Central memory CD4-positive, alpha-beta T cell (primary cell): ENCODE measurements around the gene KCNA2.

Experiments
- DNase-seq: peaks from one replicate; pipeline ENCODE4 v3.0.0; 2022
- total RNA-seq, 3 experiments: gene quantifications; one replicate each; lab custom pipeline; 2026; lab: John Stamatoyannopoulos, UW

The KCNA2 gene
- 0.04 to 11.8 (median 2.4) reads per million in 3 experiments for total RNA-seq

DNA sequence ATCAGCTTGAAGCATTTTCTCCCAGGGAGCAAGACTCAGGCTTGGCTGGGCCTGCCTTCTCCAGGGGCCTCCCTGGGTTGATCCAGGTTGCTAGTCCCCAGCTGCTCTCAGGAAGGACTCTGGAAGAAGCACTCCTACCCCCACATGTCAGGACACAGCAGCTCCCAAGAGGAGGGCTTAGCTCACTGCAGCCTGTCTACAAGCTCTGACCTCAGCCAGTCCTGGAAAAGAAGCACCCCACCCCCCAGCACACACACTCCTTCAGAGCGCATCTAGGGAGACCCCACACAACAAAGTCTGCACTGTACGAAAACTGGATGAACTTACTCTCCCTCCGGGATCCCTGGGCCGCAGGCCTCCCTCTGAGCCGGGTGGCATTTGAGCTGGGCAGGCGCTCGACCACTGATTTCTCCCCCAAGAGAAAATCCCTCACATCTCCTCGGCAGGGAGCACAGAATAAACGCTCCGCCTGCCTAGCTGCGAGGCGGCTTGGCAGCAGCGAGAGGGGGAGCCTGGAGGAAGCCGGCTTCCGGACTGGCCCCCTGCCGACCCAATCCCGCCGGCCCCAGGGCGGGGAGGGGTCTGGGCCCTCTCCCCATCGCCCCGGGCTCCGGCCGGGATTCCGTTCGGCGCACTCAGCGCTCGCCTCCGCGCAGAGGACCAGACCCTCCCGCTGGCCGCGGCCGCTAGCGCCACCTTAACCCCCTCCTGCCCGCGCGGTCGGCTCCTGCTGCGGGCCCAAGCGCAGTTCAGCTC, at the start of gene KCNA2:
Gene KCNA2 (minus strand): TSS at position 458 of the 756 bp plus-strand sequence. CDS start 1,576 bp downstream, outside the sequence.
- DNase-seq: no peak

GRCh38 chr1:110650609-110651008, 44.5 kb upstream of the KCNA2 start:
- DNase-seq: no peak

GRCh38 chr1:110648417-110648816, 42.3 kb upstream of the KCNA2 start:
- DNase-seq: no peak

DNA sequence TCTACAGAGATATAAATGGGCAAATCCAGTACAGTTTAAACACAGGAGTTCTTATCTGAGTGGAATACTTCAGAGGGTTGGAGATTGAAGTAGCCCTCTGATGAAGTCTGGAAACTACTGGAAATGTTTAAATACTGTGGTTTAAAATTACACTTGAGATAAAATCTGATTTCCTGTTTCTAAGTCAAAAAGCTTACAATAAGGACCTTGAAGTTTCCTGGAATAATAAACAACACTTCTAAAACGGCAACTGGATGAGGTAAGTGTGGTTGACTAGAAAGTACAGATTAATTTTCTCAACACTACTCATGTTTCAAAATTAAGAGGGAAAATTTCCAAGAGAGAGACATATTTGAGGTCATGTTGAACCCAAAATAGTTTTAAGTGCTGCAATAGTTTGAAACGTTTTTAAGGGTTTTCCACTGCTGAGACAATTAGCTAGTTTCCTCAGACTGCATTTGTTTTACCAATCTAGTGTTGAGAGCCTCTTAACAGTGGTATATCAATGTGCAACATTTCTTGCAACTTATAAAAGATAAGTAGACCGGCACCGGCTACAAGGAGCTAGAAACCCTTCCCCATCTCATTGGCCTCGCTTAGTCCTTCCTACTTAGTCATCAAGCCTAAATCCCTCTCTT, 41.2 kb upstream of the KCNA2 start:
- DNase-seq: peak; percentile 61

GRCh38 chr1:110645821-110646735, 39.9 kb upstream of the KCNA2 start:
- DNase-seq: no peak

GRCh38 chr1:110645211-110645610, 39.1 kb upstream of the KCNA2 start:
- no peak for DNase-seq

DNA sequence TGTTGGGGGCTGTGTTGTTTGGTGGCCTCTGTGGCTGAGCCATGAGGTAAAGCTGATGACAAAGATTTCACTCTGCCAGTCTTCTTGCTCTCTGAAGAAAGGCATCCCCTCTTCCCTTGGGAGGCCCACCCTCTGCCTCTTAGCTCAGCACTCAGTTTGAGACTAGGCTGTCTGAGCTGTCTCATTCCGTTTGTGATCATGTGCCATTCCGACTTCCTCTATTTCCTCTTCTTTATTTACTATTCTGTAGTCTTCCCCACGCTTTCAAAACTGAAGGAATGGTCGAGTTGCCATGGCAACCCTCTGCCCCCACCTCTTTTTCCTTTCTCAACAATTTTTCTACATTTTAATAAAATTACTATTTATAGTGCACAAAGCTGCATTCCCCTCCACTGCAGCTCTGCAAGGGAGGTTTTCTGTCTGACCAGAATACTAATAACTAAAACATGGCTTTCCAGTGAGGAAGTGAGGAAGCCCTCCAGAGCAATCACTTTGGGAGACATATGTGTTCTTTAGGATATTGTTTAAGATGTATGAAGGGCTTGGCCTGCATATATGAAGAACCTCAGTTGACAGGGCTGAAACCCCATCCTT, 37.8 kb upstream of the KCNA2 start:
- no peak for DNase-seq

DNA sequence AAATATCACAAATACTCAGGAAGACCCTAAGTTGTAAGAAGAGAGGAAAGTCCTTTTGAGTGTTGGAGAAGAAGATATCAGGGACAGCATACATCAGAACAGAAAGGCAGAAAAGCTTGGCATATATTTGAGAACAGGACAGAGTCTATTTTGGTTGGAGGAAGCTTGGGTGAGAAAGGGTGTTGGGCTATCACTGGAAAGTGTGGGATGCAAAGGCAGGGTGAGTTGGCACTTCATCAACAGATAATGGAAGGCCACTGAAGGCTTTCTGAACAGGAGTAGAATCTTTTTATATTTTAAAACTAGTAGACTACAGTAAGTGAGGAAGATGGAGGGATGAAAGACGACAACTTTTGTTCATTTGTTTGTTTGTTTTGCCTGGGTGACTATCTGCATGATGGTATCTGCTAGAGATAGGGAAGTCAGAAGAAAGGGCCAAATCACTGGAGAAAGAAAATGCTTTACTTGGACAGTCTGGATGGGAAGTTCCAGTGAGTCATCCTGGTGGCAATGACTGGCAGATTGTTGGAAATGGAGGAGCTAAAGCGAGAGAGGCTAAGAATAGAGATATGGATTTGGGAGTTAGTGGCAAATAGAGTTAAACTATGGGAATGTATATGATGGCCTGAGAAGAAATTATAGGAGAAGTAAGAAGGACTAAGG, 33.7 kb upstream of the KCNA2 start:
- DNase-seq: no peak

- no peak for DNase-seq
Measured at GRCh38 chr1:110638556-110638955, 32.4 kb upstream of the KCNA2 start.

- no peak for DNase-seq
Measured at GRCh38 chr1:110638058-110638457, 31.9 kb upstream of the KCNA2 start.

GRCh38 chr1:110637475-110637874, 31.3 kb upstream of the KCNA2 start:
- DNase-seq: no peak

DNA sequence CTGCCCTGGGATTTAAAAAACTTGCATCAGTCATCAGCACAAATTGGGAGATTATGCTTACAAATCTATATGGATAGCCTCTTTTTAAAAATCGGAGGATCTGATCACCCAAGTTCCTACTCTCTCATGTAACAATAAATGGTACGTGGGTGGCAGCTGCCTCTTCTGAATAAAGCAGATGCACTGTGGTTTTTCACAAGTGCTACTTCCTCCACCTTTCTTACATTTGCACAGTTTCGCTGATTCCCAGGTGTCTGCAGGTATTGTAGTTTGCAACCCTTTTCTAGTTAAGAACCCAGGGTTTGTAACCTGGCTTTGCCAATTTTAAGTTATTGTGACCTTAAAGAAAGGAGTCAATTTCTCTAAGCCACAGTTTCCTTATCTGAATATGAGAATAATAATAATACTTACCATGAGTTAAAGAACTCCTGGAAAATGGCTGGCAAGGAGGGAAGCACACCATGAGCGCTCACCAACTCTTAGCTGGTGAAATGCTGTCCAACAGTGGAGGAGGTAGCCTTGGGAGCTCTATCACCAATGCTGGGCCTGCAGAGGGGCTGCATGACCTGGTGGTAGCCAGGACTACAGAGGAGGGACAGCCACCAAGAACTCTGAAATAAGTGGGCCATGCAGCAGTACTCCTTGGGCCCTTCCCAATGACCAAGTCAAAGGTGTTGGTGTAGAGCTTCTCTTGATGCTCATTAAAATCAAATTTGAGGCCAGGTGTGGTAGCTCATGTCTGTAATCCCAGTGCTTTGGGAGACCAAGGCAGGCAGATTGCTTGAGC, 30.2 kb upstream of the KCNA2 start:
- DNase-seq: peak; percentile 29

- no peak for DNase-seq
Measured at GRCh38 chr1:110635434-110635833, 29.3 kb upstream of the KCNA2 start.

GRCh38 chr1:110634455-110635311, 28.5 kb upstream of the KCNA2 start:
- DNase-seq: peak; percentile 53

DNA sequence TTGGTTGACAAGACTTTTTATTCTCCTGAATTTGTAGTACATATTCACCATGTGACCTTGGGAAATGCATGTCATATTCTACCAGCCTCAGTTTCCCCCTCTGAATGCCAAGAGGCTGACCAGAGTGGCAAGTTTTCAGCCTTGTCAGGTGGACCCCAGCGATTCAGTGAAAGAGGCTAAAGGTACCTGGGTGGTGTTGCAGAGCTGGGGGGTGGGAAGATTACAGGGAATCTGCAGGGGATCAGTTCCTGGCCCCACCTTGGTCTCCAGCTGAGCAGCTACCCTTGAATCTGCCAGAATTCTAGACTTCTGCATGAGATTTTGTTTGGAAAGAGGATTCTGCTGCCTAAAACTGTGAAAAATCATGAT, 27.9 kb upstream of the KCNA2 start:
- DNase-seq: no peak

DNA sequence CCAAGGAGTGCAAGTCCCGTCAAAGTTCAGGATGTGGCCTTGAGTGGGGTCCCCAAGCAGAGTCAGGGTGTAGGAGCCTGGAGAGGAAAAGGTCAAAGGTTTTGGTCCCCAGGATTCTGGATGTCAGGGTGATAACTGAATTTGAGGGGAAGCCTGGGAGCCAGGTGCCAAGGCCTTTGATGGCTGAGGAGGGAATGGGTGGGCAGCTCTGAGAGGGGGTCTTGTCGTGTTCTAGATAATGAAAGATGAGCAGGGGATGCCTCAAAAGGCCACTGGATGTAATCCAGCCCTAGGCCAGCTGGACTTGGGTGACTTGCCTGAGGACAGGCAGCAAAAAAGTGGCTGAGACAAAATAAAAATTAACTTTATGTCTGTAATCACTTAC, 27.5 kb upstream of the KCNA2 start:
- no peak for DNase-seq

- DNase-seq: no peak
Measured at GRCh38 chr1:110631836-110632620, 25.9 kb upstream of the KCNA2 start.

GRCh38 chr1:110630839-110631663, 24.9 kb upstream of the KCNA2 start:
- DNase-seq: peak; percentile 89
